ENCODE results near the gene HPCAL1.

Gene HPCAL1

GRCh38 chr2:10363861-10364610 is 61.3 kb downstream of the HPCAL1 start:
- TF ChIP-seq CTCF (IDR thresholded peaks at IDR 0.05; ENCODE audit: low read depth, low read length, missing control alignments) = no peak
- no peak overlapping the region for H3K4me3 ChIP-seq (ENCODE audit: low read depth, low read length)
- no peak for DNase-seq (ENCODE audit: low read depth)

GRCh38 chr2:10365412-10365811 is 62.7 kb downstream of the HPCAL1 start:
- TF ChIP-seq CTCF (IDR thresholded peaks at IDR 0.05; ENCODE audit: low read depth, low read length, missing control alignments) = no peak
- DNase-seq (ENCODE audit: low read depth) = no peak

GRCh38 chr2:10366601-10367270 is 64.0 kb downstream of the HPCAL1 start:
- H3K4me3 ChIP-seq (ENCODE audit: low read depth, low read length) = no peak overlapping the region
- DNase-seq (ENCODE audit: low read depth) = no peak
- TF ChIP-seq CTCF (IDR thresholded peaks at IDR 0.05; ENCODE audit: low read depth, low read length, missing control alignments) = no peak

More at GRCh38 chr2:10365412-10365811, 62.7 kb downstream of the HPCAL1 start:
- no peak overlapping the region for H3K4me3 ChIP-seq (ENCODE audit: low read depth, low read length)

GRCh38 chr2:10367472-10368439 is 65.1 kb downstream of the HPCAL1 start:
- H3K4me3 ChIP-seq (ENCODE audit: low read depth, low read length) = no peak overlapping the region
- DNase-seq (ENCODE audit: low read depth) = no peak
- no peak for TF ChIP-seq CTCF (IDR thresholded peaks at IDR 0.05; ENCODE audit: low read depth, low read length, missing control alignments)

- no peak for DNase-seq (ENCODE audit: low read depth)
- no peak overlapping the region for H3K4me3 ChIP-seq (ENCODE audit: low read depth, low read length)
- no peak for TF ChIP-seq CTCF (IDR thresholded peaks at IDR 0.05; ENCODE audit: low read depth, low read length, missing control alignments)
Observed at GRCh38 chr2:10368491-10369231, 66.0 kb downstream of the HPCAL1 start.

Measured in GM12864 (cell line).